HG03135 (cell line): ENCODE measurements around the gene NUP50.
A peak's percentile ranks its signal among the peaks of the same experiment; 100 is the strongest.

Experiments
- ATAC-seq: cut with Tn5 transposase; IDR thresholded peaks from one replicate; pipeline ENCODE4 v1.9.1; 2021; ENCODE audit warnings: mild to moderate bottlenecking, moderate library complexity; ENCODE audit not compliant: unreplicated experiment

The NUP50 gene

DNA sequence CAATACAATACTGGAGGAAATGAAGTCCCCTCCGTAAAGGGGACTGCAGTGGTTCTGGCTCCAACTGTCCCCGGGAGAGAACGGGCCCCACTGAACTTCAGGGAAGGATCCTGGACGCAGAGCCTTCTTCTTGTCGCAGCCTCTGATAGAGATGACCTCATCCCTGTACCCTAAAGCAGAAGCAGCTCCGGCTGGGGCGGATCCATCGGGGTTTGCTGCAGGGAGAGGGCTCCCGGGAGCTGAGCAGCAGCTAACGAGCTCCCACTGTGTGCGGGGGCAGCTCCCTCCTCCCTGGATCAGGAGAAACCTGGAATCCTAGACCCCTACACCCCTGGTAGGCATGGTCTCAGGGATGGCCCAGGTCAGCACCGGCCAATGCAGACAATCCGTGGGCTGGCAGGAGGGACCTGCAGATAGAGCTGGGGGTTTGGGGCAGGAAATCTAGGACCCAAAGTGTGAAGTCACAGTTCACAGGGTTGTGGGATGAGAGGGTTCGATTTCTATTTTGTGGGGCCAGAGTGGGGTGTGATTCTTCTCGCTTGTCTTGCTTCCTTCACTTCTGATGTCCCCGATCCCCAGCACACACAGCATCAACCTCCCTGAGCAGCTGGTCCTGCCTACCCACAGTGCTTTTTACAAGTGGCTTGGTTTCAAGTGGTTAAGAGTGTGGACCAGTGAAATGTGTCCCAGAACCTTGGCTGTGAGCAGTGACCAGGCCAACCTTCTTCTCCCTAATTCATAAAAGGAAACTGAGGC lies 64.1 kb downstream of the NUP50 start:
- no peak for ATAC-seq

DNA sequence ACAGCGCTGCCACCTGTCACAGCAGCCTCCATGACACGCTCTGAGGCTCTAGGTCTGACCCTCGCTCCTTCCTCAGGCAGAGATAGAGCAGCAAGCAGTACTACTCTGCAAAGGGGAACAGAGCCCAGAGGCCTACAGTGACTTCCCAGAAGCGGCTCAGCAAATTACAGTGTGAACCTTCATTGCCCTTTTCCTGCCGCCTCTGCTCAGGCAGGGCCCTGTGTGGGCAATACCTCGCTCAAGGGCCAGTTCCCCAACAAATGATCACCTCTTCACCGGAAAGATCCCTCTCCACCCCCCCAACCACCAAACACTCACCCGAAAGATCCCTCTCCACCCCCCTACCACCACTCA lies 64.7 kb downstream of the NUP50 start:
- ATAC-seq = no peak

DNA sequence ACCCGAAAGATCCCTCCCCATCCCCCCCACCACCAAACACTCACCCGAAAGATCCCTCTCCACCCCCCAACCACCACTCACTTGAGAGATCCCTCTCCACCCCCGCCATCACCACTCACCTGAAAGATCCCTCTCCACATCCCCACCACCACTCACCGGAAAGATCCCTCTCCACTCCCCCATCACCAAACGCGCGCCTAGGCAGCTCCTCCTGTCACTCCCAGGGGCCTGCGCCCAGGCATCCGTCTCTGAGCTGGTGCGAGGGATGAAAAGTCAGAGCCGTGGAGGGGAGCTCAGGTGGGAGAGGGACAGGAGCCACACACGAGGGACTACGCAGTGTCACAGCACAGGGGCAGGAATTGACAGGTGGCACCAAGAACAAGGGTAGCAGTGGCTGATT lies 65.5 kb downstream of the NUP50 start:
- ATAC-seq = no peak

DNA sequence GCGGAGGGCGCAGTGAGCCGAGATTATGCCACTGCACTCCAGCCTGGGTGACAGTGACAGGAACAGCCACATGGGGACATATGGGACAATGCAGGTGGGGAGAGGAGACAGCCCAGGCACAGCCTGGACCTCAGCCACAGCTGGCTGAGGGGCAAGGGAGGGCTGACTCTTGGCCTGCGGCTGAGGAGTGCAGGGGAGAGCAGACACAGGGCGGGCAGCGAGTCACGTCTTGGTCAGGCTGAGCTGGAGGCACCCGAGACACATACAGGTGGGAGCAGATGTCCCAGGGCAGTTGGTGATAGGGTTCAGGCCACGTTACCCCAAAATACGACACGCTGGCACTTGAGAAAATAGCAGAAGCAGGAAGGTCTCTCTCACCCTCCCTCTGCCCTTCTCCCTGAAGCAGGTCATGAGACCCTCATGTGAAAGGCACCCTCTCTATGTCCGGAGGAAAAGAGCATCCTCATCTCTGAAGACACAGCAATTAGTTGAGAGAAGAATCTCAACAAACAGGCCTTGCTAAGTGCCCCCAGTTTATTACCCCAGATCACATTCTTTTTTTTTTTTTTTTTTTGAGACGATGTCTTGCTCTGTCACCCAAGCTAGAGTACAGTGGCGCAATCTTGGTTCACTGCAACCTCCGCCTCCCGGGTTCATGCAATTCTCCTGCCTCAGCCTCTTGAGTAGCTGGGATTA lies 66.4 kb downstream of the NUP50 start:
- no peak for ATAC-seq

DNA sequence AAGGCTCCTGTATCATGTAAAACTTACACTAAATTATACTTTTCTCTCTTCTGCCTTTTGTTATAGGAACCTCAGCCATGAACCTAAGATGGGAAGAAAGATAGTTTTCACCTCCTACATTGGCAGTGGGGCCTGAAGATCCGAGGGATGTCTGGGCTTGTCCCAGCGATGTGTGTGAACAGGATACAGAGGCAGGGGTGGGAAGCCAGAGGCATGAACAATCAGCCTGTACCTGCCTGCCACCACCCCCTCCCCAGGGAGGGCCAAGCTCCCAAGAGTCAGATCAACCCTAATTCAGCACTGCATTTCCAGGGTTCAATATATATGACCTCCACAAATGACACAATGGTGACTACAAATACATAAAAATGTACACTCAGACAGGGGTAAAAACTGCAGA lies 67.6 kb downstream of the NUP50 start:
- ATAC-seq = no peak

DNA sequence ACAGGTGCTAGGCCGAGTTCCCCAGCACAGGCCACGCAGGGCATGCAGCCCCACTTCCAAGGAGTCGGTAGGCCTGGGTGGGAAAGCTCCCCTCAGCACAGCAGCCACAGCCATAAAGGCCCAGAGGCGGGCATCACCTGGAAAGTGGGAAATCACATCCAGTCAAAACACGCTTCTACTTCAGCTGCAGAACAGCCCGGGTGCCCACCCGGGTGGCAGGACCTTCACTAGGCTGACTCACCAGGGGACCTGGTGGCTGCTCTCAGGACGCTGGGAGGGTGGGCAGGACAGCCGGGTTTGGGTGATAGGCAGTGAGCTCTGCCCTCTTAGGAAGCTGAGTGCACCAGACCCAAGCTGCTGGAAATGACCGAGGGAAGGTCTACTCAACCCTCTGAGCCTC lies 69.7 kb downstream of the NUP50 start:
- ATAC-seq = no peak

DNA sequence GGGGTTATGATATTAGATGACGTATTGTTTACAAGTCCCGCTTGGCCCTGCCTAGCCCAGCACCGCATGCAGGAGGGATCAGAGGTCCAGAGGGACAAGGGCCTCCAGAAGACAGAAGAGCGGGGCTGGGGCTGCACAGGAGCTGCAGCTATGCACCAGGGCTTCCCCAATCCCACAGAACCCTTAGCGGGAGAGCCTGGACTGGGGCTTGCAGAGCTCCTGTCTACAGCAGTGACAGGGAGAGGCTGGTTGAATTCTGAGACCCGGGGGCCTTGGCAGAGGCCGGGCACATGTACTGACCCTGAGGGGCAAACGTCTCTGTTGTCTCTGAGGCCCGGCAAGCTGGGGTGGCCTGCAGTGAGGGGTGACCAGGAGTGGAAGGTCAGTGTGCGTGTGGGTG lies 70.1 kb downstream of the NUP50 start:
- ATAC-seq = no peak

DNA sequence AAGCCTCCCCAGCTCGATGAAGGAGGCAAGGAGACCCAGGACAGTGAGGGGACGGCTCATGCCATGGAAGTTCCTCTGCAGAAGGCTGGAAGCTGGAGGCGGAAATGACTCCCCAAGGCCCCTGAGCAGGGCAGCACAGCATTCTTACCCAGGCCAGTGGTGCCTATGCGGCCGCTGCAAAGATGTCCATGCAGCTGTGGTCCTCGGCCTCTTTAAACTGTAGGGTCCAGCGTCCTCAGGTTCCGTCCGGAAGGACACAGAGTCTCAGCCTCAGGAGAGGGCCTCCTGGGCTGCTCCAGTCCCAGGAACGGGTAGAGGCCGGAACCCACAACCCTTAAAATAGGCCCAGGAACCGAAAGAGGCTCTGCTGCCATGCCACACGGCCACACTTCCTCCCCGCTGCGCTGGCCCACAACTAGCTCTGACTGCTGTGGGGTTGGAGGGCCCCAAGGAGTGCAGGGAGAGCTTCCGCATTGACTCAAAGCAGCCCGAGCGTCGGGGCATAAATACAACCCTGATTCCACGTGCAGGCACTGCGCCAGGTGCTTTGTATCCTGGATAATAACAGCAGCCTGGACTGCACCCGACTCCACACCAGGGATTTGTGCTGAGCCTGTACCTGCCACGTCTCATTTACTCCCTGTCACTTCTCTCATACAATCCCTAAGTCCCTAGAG lies 71.5 kb downstream of the NUP50 start:
- peak; percentile 61 for ATAC-seq

DNA sequence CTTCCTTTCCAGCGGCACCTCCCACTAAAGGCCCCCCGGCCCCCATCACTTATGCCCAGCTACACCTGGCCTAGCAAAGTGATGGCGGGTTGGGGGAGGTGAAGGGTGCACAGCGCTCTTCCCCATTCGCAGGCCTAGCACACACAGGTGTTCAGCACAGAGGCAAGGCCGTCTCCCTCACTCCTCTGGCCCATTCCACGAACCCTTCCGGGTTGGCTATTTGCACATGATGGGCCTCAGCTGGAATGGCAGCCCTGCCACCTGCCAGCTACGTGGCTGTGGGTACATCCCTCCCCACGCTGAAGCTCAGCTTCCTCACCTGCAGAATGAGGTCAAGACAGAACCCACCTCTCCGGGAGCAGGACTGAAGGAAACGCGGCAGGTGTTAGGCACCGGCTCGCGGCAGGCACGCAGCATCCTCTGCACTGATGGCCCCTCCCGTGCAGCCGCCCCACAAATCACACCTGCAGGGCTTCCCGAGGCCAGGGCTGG lies 72.2 kb downstream of the NUP50 start:
- ATAC-seq = no peak

DNA sequence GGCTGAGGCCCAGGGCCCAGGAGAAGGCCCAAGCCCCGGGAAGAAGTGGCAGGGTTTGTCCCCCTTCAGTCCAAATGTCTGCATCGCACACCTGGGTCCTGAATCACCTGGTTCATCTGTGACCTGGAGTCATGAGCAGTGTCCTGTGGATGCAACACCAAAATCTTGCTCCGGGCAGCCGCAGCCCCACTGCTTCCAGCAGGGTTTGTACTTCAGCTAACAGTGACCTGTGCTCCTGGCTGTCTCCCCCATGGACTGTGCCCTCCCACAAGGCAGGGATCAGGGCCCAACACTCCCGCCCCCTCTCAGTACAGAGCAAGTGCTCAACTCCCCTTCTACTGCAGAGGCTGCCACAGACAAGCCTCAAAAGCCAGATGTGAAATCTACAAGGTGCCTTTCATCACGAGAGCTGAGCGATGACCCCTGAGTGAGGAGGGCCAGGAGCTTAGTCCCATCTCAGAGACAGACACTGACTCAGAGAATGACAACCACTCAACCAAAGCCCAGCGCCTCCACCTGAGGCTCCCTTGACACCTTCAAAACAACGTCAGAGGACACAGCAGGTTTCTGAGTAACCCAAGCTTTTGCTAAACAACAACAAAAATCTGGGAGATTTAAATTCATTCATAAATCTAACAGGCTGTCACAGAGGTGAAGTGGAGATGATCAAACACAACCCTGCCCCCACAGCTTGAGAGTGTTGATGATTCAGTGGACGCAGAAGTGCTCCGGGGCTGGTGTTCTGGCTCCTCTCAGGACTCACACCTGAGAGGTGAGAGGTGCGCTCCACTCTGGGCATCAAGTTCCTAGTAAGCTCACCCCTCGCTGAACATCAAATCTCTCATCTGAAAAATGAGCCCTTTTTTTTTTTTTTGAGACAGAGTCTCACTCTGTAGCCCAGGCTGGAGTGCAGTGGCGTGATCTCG lies 73.6 kb downstream of the NUP50 start:
- no peak for ATAC-seq
